ENCODE results near the gene MUC6. TPM values are rescaled to one million over a fixed set of nuclear protein-coding genes. Genes with fewer than 3 reads are reported as not detected.

Gene MUC6
- total and polyA plus RNA-seq, 9 of the 15 experiments (the other 6 are each of a cell fraction or from before 2014, with no cell fraction given): not detected

- CTCF ChIA-PET (ENCODE audit: low intra/inter-chr PET ratio): no interaction called here
- H3K4me2 ChIP-seq (ENCODE audit: insufficient read depth, low read length): no peak overlapping the region
- H2AFZ ChIP-seq (ENCODE audit: low read depth, low read length): no peak overlapping the region
- no peaks in the 10 kb centered on the region for H3K27me3 ChIP-seq (ENCODE audit: control insufficient read depth in 2 of 2, insufficient read depth in 2 of 2, low read length in 2 of 2)
- FAIRE-seq (no peak), DNase-seq (ENCODE audit: extremely low read depth in 1 of 4, low spot score in 3 of 4) (no peak), ATAC-seq (no peak)
- peaks cover 0 to 18% of the 10 kb centered on the region in 2 experiments; a peak in 1 of 5 replicates for H3K4me1 ChIP-seq (replicated peaks in 1 of 2; ENCODE audit: control insufficient read depth in 2 of 2, insufficient read depth in 2 of 2, low read length in 2 of 2)
- TF ChIP-seq DACH1 (IDR thresholded peaks at IDR 0.05; ENCODE audit: partially characterized antibody): no peak
- TF ChIP-seq SMARCC2 (IDR thresholded peaks at IDR 0.05; ENCODE audit: low read depth): no peak
- TF ChIP-seq TAF15 (IDR thresholded peaks at IDR 0.05; ENCODE audit: low read depth, low read length): no peak
- TF ChIP-seq ZNF57 (CRISPR knock-in tag; IDR thresholded peaks at IDR 0.05): no peak
- no peak for TF ChIP-seq HINFP (tag; conservative IDR thresholded peaks at IDR 0.05; ENCODE audit: low read depth)
- no peak for TF ChIP-seq ZNF12 (CRISPR knock-in tag; IDR thresholded peaks at IDR 0.05)
- TF ChIP-seq MLX (CRISPR knock-in tag; conservative IDR thresholded peaks at IDR 0.05): no peak
- TF ChIP-seq HEY1 (CRISPR knock-in tag; IDR thresholded peaks at IDR 0.05; ENCODE audit: borderline replicate concordance): no peak
- TF ChIP-seq BMI1 (IDR thresholded peaks at IDR 0.05; ENCODE audit: low read length): no peak
- TF ChIP-seq RBBP5 (IDR thresholded peaks at IDR 0.05; ENCODE audit: borderline replicate concordance, insufficient read depth, low read length, poor library complexity, severe bottlenecking): no peak
- no peak overlapping the region for H3K27ac ChIP-seq (ENCODE audit: extremely low read depth, low read depth, low read length)
- no peaks in the 10 kb centered on the region for H4K20me1 ChIP-seq (replicated peaks; ENCODE audit: control insufficient read depth, insufficient read depth, low read length)
- in situ Hi-C loops (cut with MboI): no loop called here
- intact Hi-C loops (cut with micrococcal nuclease): no loop called here
- POLR2A ChIA-PET: interaction anchor here (0.7 kb wide), 1 partner anchor 46 kb away, joined by 3 read pairs; no protein-coding TSS in a partner anchor
- 89% methylated on average over 13 of the region's 14 CpGs for WGBS (ENCODE audit: insufficient coverage, low coverage, missing lambda C conversion rate)
- no peaks in the 10 kb centered on the region; the same call in 1 of the 2 replicates for H3K9me3 ChIP-seq (replicated peaks; ENCODE audit: control insufficient read depth, insufficient read depth, low read depth, low read length)
- no peaks in the 10 kb centered on the region for H3K9me1 ChIP-seq (ENCODE audit: control insufficient read depth, insufficient read depth, low read length)
- H3K36me3 ChIP-seq (ENCODE audit: control insufficient read depth, insufficient read depth, low read length): peaks cover 36% of the 10 kb centered on the region; the same call in 2 of the 3 replicates
- H3K9ac ChIP-seq (ENCODE audit: insufficient read depth in 1 of 2, low read depth in 2 of 2, low read length in 2 of 2): peak overlapping the region in 1 of 2 experiments; percentile 35; a peak in 1 of 4 replicates
- H3K79me2 ChIP-seq (ENCODE audit: control insufficient read depth, insufficient read depth, low read length): no peaks in the 10 kb centered on the region; the same call in 2 of the 3 replicates
- BruUV-seq (replicated peaks): no TSS peak
- H3K4me3 ChIP-seq: no peak overlapping the region
These were observed 67.7 kb downstream of the MUC6 start for GRCh38 chr11:968822-969221.

Measured in K562 (cell line).